Lung (tissue), 12 donors: ENCODE data around the gene GUCY1A1. TPM values are rescaled to one million over a fixed set of nuclear protein-coding genes. Genes with fewer than 3 reads are reported as not detected.
A peak's percentile ranks its signal among the peaks of the same experiment; 100 is the strongest.
"Not testable (repeated sequence)": the region's sequence is repeated elsewhere in the genome, so short reads cannot be mapped to it uniquely, and the experiment has no call there.

Experiments used
- ATAC-seq: fragments of 200-7000 bp; cut with Tn5 transposase; one replicate; pipeline ENCODE4 v1.9.1; 2020; ENCODE audit warnings: moderate number of reproducible peaks; ENCODE audit not compliant: insufficient read depth, low FRiP score
- DNase-seq, 3 donors: peaks; one replicate each; pipeline ENCODE4 v3.0.0-alpha.2; 2013 to 2017
- H3K27ac ChIP-seq, 2 donors: one replicate each; pipeline ENCODE4 v1.5.1; 2013; ENCODE audit warnings: mild to moderate bottlenecking in 2 of 2, moderate library complexity in 2 of 2, control low read depth in 1 of 2, inconsistent platforms in 1 of 2, low read depth in 1 of 2, low read length in 1 of 2
- H3K27me3 ChIP-seq, 3 donors: one replicate each; pipeline ENCODE4 v1.5.1; 2013; ENCODE audit warnings: low read length in 2 of 3; ENCODE audit not compliant: control insufficient read depth in 3 of 3, insufficient read depth in 3 of 3
- H3K36me3 ChIP-seq, 4 donors: one replicate each; pipeline ENCODE4 v1.5.1; 2013; ENCODE audit warnings: low read length in 4 of 4, mild to moderate bottlenecking in 1 of 4, moderate library complexity in 1 of 4; ENCODE audit not compliant: control insufficient read depth in 4 of 4, insufficient read depth in 4 of 4
- H3K4me1 ChIP-seq, 5 donors: one replicate each; pipeline ENCODE4 v1.5.1; 2013; ENCODE audit warnings: low read length in 5 of 5, mild to moderate bottlenecking in 2 of 5, moderate library complexity in 1 of 5; ENCODE audit not compliant: control insufficient read depth in 5 of 5, insufficient read depth in 5 of 5
- H3K4me3 ChIP-seq: one replicate; pipeline ENCODE4 v1.5.1; 2013; ENCODE audit warnings: mild to moderate bottlenecking, control low read depth, moderate library complexity
- H3K9ac ChIP-seq, 2 donors: one replicate each; pipeline ENCODE4 v1.5.1; 2013; ENCODE audit warnings: low read length in 2 of 2, control low read depth in 1 of 2; ENCODE audit not compliant: insufficient read depth in 1 of 2
- H3K9me3 ChIP-seq, 4 donors: one replicate each; pipeline ENCODE4 v1.5.1; 2013; ENCODE audit warnings: low read length in 3 of 4, mild to moderate bottlenecking in 1 of 4, moderate library complexity in 1 of 4; ENCODE audit not compliant: control insufficient read depth in 4 of 4, insufficient read depth in 3 of 4
- WGBS, 2 donors: extraction: QIAGEN DNeasy Blood & Tissue Kit; methylation state at CpG; one replicate each; pipeline ENCODE4 v1.1.7; 2013; 5-methylcytosine and 5-hydroxymethylcytosine counted together
- polyA plus RNA-seq, 2 donors: library from polyadenylated mRNA; stranded (reverse); fragments of 200-250 nt; gene quantifications; one replicate each; pipeline ENCODE4 v1.2.1, GENCODE V29; 2013
- total RNA-seq, 2 donors: library from RNA; depleted of rRNA in 1 of 2; stranded (reverse); fragments of >200 nt in 1 of 2; gene quantifications; one replicate each; pipeline ENCODE4 v1.2.1, GENCODE V29; 2014 to 2021
- TF ChIP-seq, protein P1 (sequence below): IDR thresholded peaks from 2 replicates; pipeline ENCODE4 v1.5.1; 2012; ENCODE audit warnings: mild to moderate bottlenecking; ENCODE audit errors: control extremely low read depth, extremely low read depth
- donor health status: control.
- donor health status: control.
- donor health status: Bipolar disorder and iron deficiency.
- donor health status: healthy.
- donor health status: DM: yes; HTN: yes; CAD: no.

Gene GUCY1A1
- total and polyA plus RNA-seq, 4 donors = 8.0 to 115 (median 28.5) TPM

DNA sequence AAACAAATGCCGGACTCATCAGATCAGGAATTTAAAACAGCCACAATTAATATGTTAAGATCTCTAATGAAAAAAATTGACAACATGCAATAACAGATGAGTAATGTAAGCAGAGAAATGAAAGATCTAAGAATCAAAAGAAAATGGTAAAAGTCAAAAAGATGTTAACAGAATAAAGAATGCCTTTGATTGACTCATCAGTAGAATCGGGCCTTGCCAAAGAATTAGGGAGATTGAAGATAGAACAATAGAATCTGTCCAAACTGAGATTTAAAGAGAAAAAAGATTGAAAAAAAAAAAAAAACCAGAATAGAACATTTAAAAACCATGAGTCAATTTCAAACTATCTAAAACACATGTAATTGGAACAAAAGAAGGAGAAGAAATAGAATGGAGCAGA, 25.9 kb upstream of the GUCY1A1 start:
- no peak overlapping the region for H3K9ac ChIP-seq
- H3K4me1 ChIP-seq = peaks cover 0 to 31% (median 21%) of the 10 kb centered on the region in 5 donors
- no peaks in the 10 kb centered on the region for H3K27me3 ChIP-seq
- WGBS, 2 donors = 69 to 81% methylated on average over 2 of the region's 2 CpGs
- no peak overlapping the region for H3K4me3 ChIP-seq
- no peak overlapping the region for H3K27ac ChIP-seq
- TF ChIP-seq, protein P1, sequence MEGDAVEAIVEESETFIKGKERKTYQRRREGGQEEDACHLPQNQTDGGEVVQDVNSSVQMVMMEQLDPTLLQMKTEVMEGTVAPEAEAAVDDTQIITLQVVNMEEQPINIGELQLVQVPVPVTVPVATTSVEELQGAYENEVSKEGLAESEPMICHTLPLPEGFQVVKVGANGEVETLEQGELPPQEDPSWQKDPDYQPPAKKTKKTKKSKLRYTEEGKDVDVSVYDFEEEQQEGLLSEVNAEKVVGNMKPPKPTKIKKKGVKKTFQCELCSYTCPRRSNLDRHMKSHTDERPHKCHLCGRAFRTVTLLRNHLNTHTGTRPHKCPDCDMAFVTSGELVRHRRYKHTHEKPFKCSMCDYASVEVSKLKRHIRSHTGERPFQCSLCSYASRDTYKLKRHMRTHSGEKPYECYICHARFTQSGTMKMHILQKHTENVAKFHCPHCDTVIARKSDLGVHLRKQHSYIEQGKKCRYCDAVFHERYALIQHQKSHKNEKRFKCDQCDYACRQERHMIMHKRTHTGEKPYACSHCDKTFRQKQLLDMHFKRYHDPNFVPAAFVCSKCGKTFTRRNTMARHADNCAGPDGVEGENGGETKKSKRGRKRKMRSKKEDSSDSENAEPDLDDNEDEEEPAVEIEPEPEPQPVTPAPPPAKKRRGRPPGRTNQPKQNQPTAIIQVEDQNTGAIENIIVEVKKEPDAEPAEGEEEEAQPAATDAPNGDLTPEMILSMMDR = no peak
- ATAC-seq (no peak), DNase-seq (no peak)
- H3K36me3 ChIP-seq = no peaks in the 10 kb centered on the region
- no peaks in the 10 kb centered on the region for H3K9me3 ChIP-seq

DNA sequence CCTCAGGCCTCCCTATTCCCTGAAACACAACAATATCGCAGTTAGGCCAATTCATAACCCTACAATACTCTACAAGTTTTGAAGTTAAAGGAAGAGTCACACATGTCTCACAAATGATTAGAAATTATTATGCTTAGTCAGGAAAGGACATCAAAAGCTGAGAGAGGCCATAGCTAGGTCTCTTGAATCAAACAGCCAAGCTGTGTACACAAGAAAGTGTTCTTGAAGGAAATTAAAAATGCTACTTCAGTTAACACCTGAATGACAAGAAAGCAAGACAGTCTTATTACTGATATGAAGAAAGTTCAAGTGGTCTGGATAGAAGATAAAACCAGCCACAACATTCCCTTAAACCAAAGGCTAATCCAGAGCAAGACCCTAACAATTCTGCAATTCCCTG, 23.6 kb upstream of the GUCY1A1 start:
- Histone ChIP-seq H3K4me1 (peaks cover 0 to 27% (median 19%) of the 10 kb centered on the region in 5 donors), H3K36me3 (no peaks in the 10 kb centered on the region), H3K9me3 (no peaks in the 10 kb centered on the region), H3K27me3 (no peaks in the 10 kb centered on the region), H3K27ac (no peak overlapping the region), H3K4me3 (no peak overlapping the region), H3K9ac (no peak overlapping the region)
- 74 to 85% methylated on average over 1 of the region's 1 CpG for WGBS, 2 donors
- DNase-seq (peak in 1 of 3 donors; percentile 48), ATAC-seq (no peak)
- TF ChIP-seq, protein P1 = no peak

GRCh38 chr4:155646001-155646400, 20.6 kb upstream of the GUCY1A1 start:
- peaks cover 0 to 4% (median 0%) of the 10 kb centered on the region in 5 donors for H3K4me1 ChIP-seq
- H3K9me3 ChIP-seq = no peaks in the 10 kb centered on the region
- H3K9ac ChIP-seq = no peak overlapping the region
- 88 to 94% methylated on average over 2 of the region's 2 CpGs for WGBS, 2 donors
- no peaks in the 10 kb centered on the region for H3K36me3 ChIP-seq
- no peak overlapping the region for H3K4me3 ChIP-seq
- no peak overlapping the region for H3K27ac ChIP-seq
- TF ChIP-seq, protein P1 = no peak
- no peaks in the 10 kb centered on the region for H3K27me3 ChIP-seq
- DNase-seq (no peak), ATAC-seq (no peak)

- H3K36me3 ChIP-seq, DNase-seq, ATAC-seq, H3K27me3 ChIP-seq, H3K9me3 ChIP-seq, H3K9ac ChIP-seq, H3K4me1 ChIP-seq, H3K27ac ChIP-seq, H3K4me3 ChIP-seq: not testable (repeated sequence)
- 90 to 96% methylated on average over 4 of the region's 4 CpGs for WGBS, 2 donors
These were observed 15.9 kb upstream of the GUCY1A1 start for GRCh38 chr4:155650785-155651184.
